ENCODE measurements around the gene CNTNAP2. TPM values are rescaled to one million over a fixed set of nuclear protein-coding genes. Genes with fewer than 3 reads are reported as not detected.
"Not testable (repeated sequence)": the region's sequence is repeated elsewhere in the genome, so short reads cannot be mapped to it uniquely, and the experiment has no call there.

CNTNAP2 gene
- total RNA-seq, 1 experiment from 2014 or later: 60.0 TPM

- Histone ChIP-seq H3K4me3 (ENCODE audit: low read depth, low read length, poor library complexity, severe bottlenecking) (no peak overlapping the region), H3K27me3 (replicated peaks; ENCODE audit: insufficient read depth, low read depth, low read length, poor library complexity) (no peaks in the 10 kb centered on the region), H3K9me3 (ENCODE audit: low read depth, low read length, poor library complexity, severe bottlenecking) (no peaks in the 10 kb centered on the region), H3K27ac (ENCODE audit: low read depth, low read length, poor library complexity, severe bottlenecking) (no peak overlapping the region), H3K4me1 (ENCODE audit: insufficient read depth, low read length, poor library complexity, severe bottlenecking) (no peaks in the 10 kb centered on the region), H3K36me3 (ENCODE audit: insufficient read depth, low read length, poor library complexity, severe bottlenecking) (no peaks in the 10 kb centered on the region)
- no TSS peak for BruUV-seq (replicated peaks)
- no peak for DNase-seq (ENCODE audit: low spot score)
- TF ChIP-seq CTCF (conservative IDR thresholded peaks at IDR 0.05; ENCODE audit: low read depth, low read length) (no peak), EZH2 (IDR thresholded peaks at IDR 0.05; ENCODE audit: borderline replicate concordance, low read depth, low read length, poor library complexity, severe bottlenecking) (no peak)
- CTCF ChIA-PET: no interaction called here
- POLR2A ChIA-PET (ENCODE audit: low non-redundant PET): no interaction called here
- intact Hi-C loops (cut with micrococcal nuclease; ENCODE audit: unreplicated experiment): no loop called here
These were observed 69.2 kb downstream of the CNTNAP2 start for GRCh38 chr7:146185844-146186243.

GRCh38 chr7:146191428-146191827 lies 74.8 kb downstream of the CNTNAP2 start:
- BruUV-seq (replicated peaks); H3K27ac ChIP-seq (ENCODE audit: low read depth, low read length, poor library complexity, severe bottlenecking); H3K27me3 ChIP-seq (replicated peaks; ENCODE audit: insufficient read depth, low read depth, low read length, poor library complexity); intact Hi-C loops (cut with micrococcal nuclease; ENCODE audit: unreplicated experiment); H3K9me3 ChIP-seq (ENCODE audit: low read depth, low read length, poor library complexity, severe bottlenecking); POLR2A ChIA-PET (ENCODE audit: low non-redundant PET); CTCF ChIA-PET; DNase-seq (ENCODE audit: low spot score); H3K36me3 ChIP-seq (ENCODE audit: insufficient read depth, low read length, poor library complexity, severe bottlenecking); H3K4me1 ChIP-seq (ENCODE audit: insufficient read depth, low read length, poor library complexity, severe bottlenecking); H3K4me3 ChIP-seq (ENCODE audit: low read depth, low read length, poor library complexity, severe bottlenecking): not testable (repeated sequence)

GRCh38 chr7:146201945-146202344 lies 85.3 kb downstream of the CNTNAP2 start:
- CTCF ChIA-PET: no interaction called here
- intact Hi-C loops (cut with micrococcal nuclease; ENCODE audit: unreplicated experiment): no loop called here
- no peaks in the 10 kb centered on the region for H3K27me3 ChIP-seq (replicated peaks; ENCODE audit: insufficient read depth, low read depth, low read length, poor library complexity)
- DNase-seq (ENCODE audit: low spot score): no peak
- no peaks in the 10 kb centered on the region for H3K9me3 ChIP-seq (ENCODE audit: low read depth, low read length, poor library complexity, severe bottlenecking)
- H3K4me3 ChIP-seq (ENCODE audit: low read depth, low read length, poor library complexity, severe bottlenecking): no peak overlapping the region
- H3K36me3 ChIP-seq (ENCODE audit: insufficient read depth, low read length, poor library complexity, severe bottlenecking): no peaks in the 10 kb centered on the region
- H3K4me1 ChIP-seq (ENCODE audit: insufficient read depth, low read length, poor library complexity, severe bottlenecking): no peaks in the 10 kb centered on the region
- BruUV-seq (replicated peaks): no TSS peak
- no peak for TF ChIP-seq CTCF (conservative IDR thresholded peaks at IDR 0.05; ENCODE audit: low read depth, low read length)
- no peak for TF ChIP-seq EZH2 (IDR thresholded peaks at IDR 0.05; ENCODE audit: borderline replicate concordance, low read depth, low read length, poor library complexity, severe bottlenecking)
- H3K27ac ChIP-seq (ENCODE audit: low read depth, low read length, poor library complexity, severe bottlenecking): no peak overlapping the region
- POLR2A ChIA-PET (ENCODE audit: low non-redundant PET): no interaction called here

- TF ChIP-seq EZH2 (IDR thresholded peaks at IDR 0.05; ENCODE audit: borderline replicate concordance, low read depth, low read length, poor library complexity, severe bottlenecking) (no peak), CTCF (conservative IDR thresholded peaks at IDR 0.05; ENCODE audit: low read depth, low read length) (no peak)
- no peak overlapping the region for H3K4me3 ChIP-seq (ENCODE audit: low read depth, low read length, poor library complexity, severe bottlenecking)
- POLR2A ChIA-PET (ENCODE audit: low non-redundant PET): no interaction called here
- H3K36me3 ChIP-seq (ENCODE audit: insufficient read depth, low read length, poor library complexity, severe bottlenecking): no peaks in the 10 kb centered on the region
- CTCF ChIA-PET: no interaction called here
- H3K27ac ChIP-seq (ENCODE audit: low read depth, low read length, poor library complexity, severe bottlenecking): no peak overlapping the region
- no TSS peak for BruUV-seq (replicated peaks)
- no peaks in the 10 kb centered on the region for H3K4me1 ChIP-seq (ENCODE audit: insufficient read depth, low read length, poor library complexity, severe bottlenecking)
- no peaks in the 10 kb centered on the region for H3K9me3 ChIP-seq (ENCODE audit: low read depth, low read length, poor library complexity, severe bottlenecking)
- H3K27me3 ChIP-seq (replicated peaks; ENCODE audit: insufficient read depth, low read depth, low read length, poor library complexity): no peaks in the 10 kb centered on the region
- intact Hi-C loops (cut with micrococcal nuclease; ENCODE audit: unreplicated experiment): no loop called here
- DNase-seq (ENCODE audit: low spot score): no peak
These were observed 89.7 kb downstream of the CNTNAP2 start for GRCh38 chr7:146206270-146206669.
